Measurements from ENCODE around the gene FARP1. TPM values are rescaled to one million over a fixed set of nuclear protein-coding genes. Genes with fewer than 3 reads are reported as not detected.

FARP1 gene
- total and polyA plus RNA-seq, 7 donors = 6.9 to 96.4 (median 32.9) TPM

GRCh38 chr13:98216135-98216565 lies 73.3 kb downstream of the FARP1 start:
- no peak for DNase-seq
- no peaks in the 10 kb centered on the region for H3K9me3 ChIP-seq
- H3K27ac ChIP-seq = peak overlapping the region in 2 of 4 donors; percentile 35 to 68
- TF ChIP-seq POLR2AphosphoS5 (IDR thresholded peaks at IDR 0.05) (no peak), EP300 (IDR thresholded peaks at IDR 0.05) (no peak), POLR2A (IDR thresholded peaks at IDR 0.05) (no peak), CTCF (IDR thresholded peaks at IDR 0.05) (no peak)
- no peaks in the 10 kb centered on the region for H3K27me3 ChIP-seq
- WGBS, 2 donors = 30 to 49% methylated on average over 4 of the region's 4 CpGs
- intact Hi-C loops (cut with DNase I) = no loop called here
- no peak overlapping the region for H3K4me3 ChIP-seq
- no peaks in the 10 kb centered on the region for H3K36me3 ChIP-seq
- peaks cover 0 to 56% (median 28%) of the 10 kb centered on the region in 4 donors for H3K4me1 ChIP-seq

GRCh38 chr13:98216711-98217285 lies 73.9 kb downstream of the FARP1 start:
- Histone ChIP-seq H3K27ac (peak overlapping the region in 2 of 4 donors; percentile 35 to 68), H3K4me1 (peaks cover 0 to 62% (median 32%) of the 10 kb centered on the region in 4 donors), H3K36me3 (no peaks in the 10 kb centered on the region), H3K9me3 (no peaks in the 10 kb centered on the region), H3K4me3 (no peak overlapping the region), H3K27me3 (no peaks in the 10 kb centered on the region)
- intact Hi-C loops (cut with DNase I) = no loop called here
- TF ChIP-seq POLR2AphosphoS5 (IDR thresholded peaks at IDR 0.05) (no peak), EP300 (IDR thresholded peaks at IDR 0.05) (no peak), CTCF (IDR thresholded peaks at IDR 0.05) (no peak), POLR2A (IDR thresholded peaks at IDR 0.05) (no peak)
- 61 to 69% methylated on average over 7 of the region's 7 CpGs for WGBS, 2 donors
- DNase-seq = no peak

GRCh38 chr13:98217597-98217996 lies 74.7 kb downstream of the FARP1 start:
- DNase-seq = no peak
- Histone ChIP-seq H3K4me1 (peaks cover 0 to 69% (median 40%) of the 10 kb centered on the region in 4 donors), H3K9me3 (no peaks in the 10 kb centered on the region), H3K27ac (no peak overlapping the region), H3K27me3 (no peaks in the 10 kb centered on the region), H3K4me3 (no peak overlapping the region), H3K36me3 (no peaks in the 10 kb centered on the region)
- WGBS, 2 donors = 90 to 91% methylated on average over 12 of the region's 12 CpGs
- intact Hi-C loops (cut with DNase I) = no loop called here
- TF ChIP-seq POLR2AphosphoS5 (IDR thresholded peaks at IDR 0.05) = no peak
- no peak for TF ChIP-seq EP300 (IDR thresholded peaks at IDR 0.05)
- TF ChIP-seq POLR2A (IDR thresholded peaks at IDR 0.05) = no peak
- no peak for TF ChIP-seq CTCF (IDR thresholded peaks at IDR 0.05)

- Histone ChIP-seq H3K36me3 (no peaks in the 10 kb centered on the region), H3K4me1 (peaks cover 0 to 65% (median 36%) of the 10 kb centered on the region in 4 donors), H3K9me3 (no peaks in the 10 kb centered on the region), H3K4me3 (no peak overlapping the region), H3K27me3 (no peaks in the 10 kb centered on the region), H3K27ac (peak overlapping the region in 1 of 4 donors; percentile 39)
- DNase-seq = no peak
- 94 to 97% methylated on average over 6 of the region's 6 CpGs for WGBS, 2 donors
- TF ChIP-seq CTCF (IDR thresholded peaks at IDR 0.05) (no peak), POLR2AphosphoS5 (IDR thresholded peaks at IDR 0.05) (no peak), EP300 (IDR thresholded peaks at IDR 0.05) (no peak), POLR2A (IDR thresholded peaks at IDR 0.05) (no peak)
- intact Hi-C loops (cut with DNase I) = no loop called here
These were observed 76.8 kb downstream of the FARP1 start for GRCh38 chr13:98219685-98220084.

Data from sigmoid colon (tissue), 7 donors.